ENCODE data around the gene PACRGL. TPM values are rescaled to one million over a fixed set of nuclear protein-coding genes. Genes with fewer than 3 reads are reported as not detected.

Gene PACRGL
- total and polyA plus RNA-seq, 9 of the 15 experiments (the other 6 are each of a cell fraction or from before 2014, with no cell fraction given), result 6.6 to 55.0 (median 27.5) TPM

DNA sequence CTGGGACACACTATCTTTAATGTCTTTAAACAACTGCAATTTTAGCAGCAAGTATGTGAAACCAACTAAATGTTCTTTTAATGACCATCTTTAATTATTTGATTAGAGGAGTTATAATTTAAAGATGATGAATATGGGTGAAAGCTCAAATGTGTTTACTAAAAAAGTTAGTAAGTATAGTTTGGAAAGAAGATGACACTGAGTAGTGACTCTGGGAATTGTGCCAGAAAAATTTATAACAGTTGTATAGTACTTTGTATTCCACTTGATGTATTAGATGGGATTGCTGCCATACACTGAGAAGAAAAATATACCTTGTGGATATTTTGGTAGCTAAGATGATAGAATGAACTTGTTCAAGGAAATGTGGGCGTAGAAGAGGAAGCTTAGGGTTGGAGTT is 19.5 kb upstream of the PACRGL start:
- no TSS peak for BruUV-seq (replicated peaks)
- H3K79me2 ChIP-seq (ENCODE audit: control insufficient read depth, insufficient read depth, low read length), result no peaks in the 10 kb centered on the region
- in situ Hi-C loops (cut with MboI) (loop anchor here (25.0 kb wide), 1 partner anchor 1993 kb away; no protein-coding TSS in a partner anchor), intact Hi-C loops (cut with micrococcal nuclease) (loop anchor here (10.0 kb wide), 1 partner anchor 386 kb away; no protein-coding TSS in a partner anchor)
- no peak overlapping the region for H3K4me2 ChIP-seq (ENCODE audit: insufficient read depth, low read length)
- H2AFZ ChIP-seq (ENCODE audit: low read depth, low read length), result no peak overlapping the region
- no peaks in the 10 kb centered on the region for H3K9me1 ChIP-seq (ENCODE audit: control insufficient read depth, insufficient read depth, low read length)
- H3K9me3 ChIP-seq (replicated peaks; ENCODE audit: control insufficient read depth, insufficient read depth, low read depth, low read length), result no peaks in the 10 kb centered on the region
- ATAC-seq, result no peak
- ChIA-PET POLR2A (interaction anchor here (0.7 kb wide), 1 partner anchor 153 kb away, joined by 3 read pairs; no protein-coding TSS in a partner anchor), CTCF (ENCODE audit: low intra/inter-chr PET ratio) (no interaction called here)
- no peaks in the 10 kb centered on the region; a peak in 1 of 5 replicates for H3K27me3 ChIP-seq (ENCODE audit: control insufficient read depth in 2 of 2, insufficient read depth in 2 of 2, low read length in 2 of 2)
- no peak for FAIRE-seq
- TF ChIP-seq WHSC1 (IDR thresholded peaks at IDR 0.05; ENCODE audit: low read length), result no peak
- no peak for TF ChIP-seq MYNN (IDR thresholded peaks at IDR 0.05)
- no peak for TF ChIP-seq MYNN (CRISPR knock-in tag; IDR thresholded peaks at IDR 0.05)
- TF ChIP-seq CBX1 (IDR thresholded peaks at IDR 0.05; ENCODE audit: low read depth), result no peak
- TF ChIP-seq, protein P1, sequence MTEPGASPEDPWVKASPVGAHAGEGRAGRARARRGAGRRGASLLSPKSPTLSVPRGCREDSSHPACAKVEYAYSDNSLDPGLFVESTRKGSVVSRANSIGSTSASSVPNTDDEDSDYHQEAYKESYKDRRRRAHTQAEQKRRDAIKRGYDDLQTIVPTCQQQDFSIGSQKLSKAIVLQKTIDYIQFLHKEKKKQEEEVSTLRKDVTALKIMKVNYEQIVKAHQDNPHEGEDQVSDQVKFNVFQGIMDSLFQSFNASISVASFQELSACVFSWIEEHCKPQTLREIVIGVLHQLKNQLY (CRISPR knock-in tag; conservative IDR thresholded peaks at IDR 0.05), result no peak
- TF ChIP-seq, protein P2, sequence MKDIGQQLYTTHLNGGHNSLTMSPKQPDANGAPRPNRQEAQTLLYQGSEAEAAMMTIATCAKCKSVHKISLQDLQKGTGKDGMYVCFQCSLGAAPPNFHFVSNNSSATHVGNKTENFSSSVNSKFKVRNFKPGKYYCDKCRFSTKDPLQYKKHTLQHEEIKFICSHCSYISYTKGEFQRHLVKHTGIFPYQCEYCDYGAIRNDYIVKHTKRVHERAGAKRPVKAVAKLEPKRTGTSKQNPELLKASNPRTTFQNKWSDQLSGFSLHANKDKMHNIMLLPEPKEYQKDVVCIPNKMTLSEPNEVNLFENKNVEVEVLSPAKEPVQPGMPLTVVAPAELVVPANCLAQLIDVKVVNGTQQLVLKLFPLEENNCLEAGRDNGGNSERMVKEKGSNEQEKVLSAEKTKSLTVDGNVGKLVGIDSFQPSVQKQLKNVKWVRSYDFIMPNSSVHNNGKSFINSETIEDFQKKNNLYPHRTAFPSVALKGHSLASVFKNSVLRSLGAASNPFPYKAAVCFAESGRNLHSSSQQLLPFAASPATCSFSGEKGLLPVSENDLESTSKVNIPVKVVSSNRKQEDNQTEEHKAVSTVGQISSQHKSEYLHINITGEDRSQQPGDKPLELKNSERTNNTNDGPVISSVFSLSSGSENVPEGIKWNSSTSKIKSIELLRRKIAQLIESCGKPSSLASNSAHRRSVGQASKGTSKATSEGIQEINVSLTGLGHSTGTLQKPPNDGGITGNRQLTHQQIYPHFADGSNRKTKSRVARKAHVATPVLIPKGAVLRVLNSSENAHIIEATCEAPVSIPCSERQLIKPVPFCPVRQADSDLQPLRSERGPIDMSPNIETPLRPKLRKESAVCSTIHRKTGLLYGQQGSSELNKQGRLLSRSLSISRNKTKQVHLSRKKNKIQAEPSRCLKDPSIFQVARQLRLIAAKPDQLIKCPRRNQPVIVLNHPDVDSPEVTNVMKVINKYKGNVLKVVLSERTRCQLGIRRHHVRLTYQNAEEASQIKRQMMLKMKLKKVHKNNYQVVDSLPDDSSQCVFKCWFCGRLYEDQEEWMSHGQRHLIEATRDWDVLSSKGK (CRISPR knock-in tag; IDR thresholded peaks at IDR 0.05), result no peak
- TF ChIP-seq IRF2 (CRISPR knock-in tag; IDR thresholded peaks at IDR 0.05), result no peak
- TF ChIP-seq HSF4 (CRISPR knock-in tag; IDR thresholded peaks at IDR 0.05; ENCODE audit: borderline replicate concordance), result no peak
- H4K20me1 ChIP-seq (replicated peaks; ENCODE audit: control insufficient read depth, insufficient read depth, low read length), result no peaks in the 10 kb centered on the region
- H3K9ac ChIP-seq (ENCODE audit: insufficient read depth in 1 of 2, low read depth in 2 of 2, low read length in 2 of 2), result no peak overlapping the region
- DNase-seq (ENCODE audit: extremely low read depth in 1 of 4, low spot score in 3 of 4), result no peak
- WGBS (ENCODE audit: insufficient coverage, low coverage, missing lambda C conversion rate), result 0% methylated on average over 1 of the region's 1 CpG
- H3K4me3 ChIP-seq, result no peak overlapping the region
- H3K36me3 ChIP-seq (ENCODE audit: control insufficient read depth, insufficient read depth, low read length), result no peaks in the 10 kb centered on the region
- H3K27ac ChIP-seq (ENCODE audit: extremely low read depth, low read depth, low read length), result no peak overlapping the region
- no peaks in the 10 kb centered on the region for H3K4me1 ChIP-seq (replicated peaks in 1 of 2; ENCODE audit: control insufficient read depth in 2 of 2, insufficient read depth in 2 of 2, low read length in 2 of 2)
